GM15510 (cell line): ENCODE results near the gene MMP13.

ENCODE experiments used
- POLR2A ChIP-seq: IDR thresholded peaks from 3 replicates; pipeline ENCODE4 v1.6.1; 2011; ENCODE audit warnings: borderline replicate concordance; ENCODE audit not compliant: insufficient read length; ENCODE audit errors: extremely low read depth

The MMP13 gene

DNA sequence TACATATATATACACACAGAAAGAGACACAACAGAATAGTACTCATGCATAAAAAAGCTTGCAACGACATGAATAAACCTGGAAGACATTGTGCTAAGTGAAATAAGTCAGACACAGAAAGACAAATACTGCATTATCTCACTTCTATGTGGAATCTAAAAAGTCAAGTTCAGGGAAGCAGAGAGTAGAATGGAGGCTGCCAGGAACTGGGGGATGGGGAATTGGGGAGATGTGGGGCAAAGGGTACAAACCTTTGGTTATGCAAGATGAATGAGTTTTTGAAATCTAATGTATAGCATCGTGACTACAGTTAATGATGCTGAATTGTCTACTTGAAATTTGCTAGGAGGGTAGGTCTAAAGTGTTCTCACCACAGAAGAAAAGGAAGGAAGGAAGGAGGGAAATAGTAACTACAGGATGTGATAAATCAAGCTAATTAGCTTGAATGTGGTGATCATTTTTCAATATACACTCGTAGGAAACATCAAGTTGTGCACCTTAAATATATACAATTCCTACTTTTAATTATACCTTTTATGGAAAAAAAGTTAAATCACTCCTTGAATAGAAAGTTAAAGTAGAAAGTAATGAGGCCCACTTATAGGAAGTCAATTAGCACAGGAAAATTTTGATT, 33.8 kb downstream of the MMP13 start:
- no peak for TF ChIP-seq POLR2A

DNA sequence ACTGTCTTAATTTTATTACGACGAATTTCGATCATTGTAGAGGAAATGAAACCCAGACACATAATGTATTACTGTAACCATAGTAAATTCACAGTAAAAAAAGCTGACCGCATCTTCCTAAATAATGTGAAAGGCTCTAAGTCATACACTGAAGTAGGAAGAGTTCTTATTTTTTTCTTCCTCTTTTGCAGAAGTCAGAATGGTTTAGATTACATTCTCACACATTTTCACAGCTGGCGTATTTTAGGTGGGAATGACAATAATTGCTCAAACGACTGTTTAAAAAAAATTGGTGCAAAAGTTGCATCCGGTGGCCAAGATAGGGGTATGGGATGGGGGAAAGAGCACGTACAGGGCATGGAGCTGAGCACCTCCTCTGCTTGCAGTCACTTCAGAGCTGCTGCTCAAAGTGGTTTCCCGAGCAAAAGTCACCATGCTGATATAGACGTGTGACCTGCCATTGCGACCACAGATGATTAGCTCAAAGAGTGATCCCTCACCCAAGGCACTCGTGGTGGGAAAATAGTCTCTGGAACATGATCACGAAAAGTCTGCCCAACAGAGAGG, 35.3 kb downstream of the MMP13 start:
- no peak for TF ChIP-seq POLR2A

- no peak for TF ChIP-seq POLR2A
Measured at GRCh38 chr11:102915044-102915375, 40.5 kb downstream of the MMP13 start.

DNA sequence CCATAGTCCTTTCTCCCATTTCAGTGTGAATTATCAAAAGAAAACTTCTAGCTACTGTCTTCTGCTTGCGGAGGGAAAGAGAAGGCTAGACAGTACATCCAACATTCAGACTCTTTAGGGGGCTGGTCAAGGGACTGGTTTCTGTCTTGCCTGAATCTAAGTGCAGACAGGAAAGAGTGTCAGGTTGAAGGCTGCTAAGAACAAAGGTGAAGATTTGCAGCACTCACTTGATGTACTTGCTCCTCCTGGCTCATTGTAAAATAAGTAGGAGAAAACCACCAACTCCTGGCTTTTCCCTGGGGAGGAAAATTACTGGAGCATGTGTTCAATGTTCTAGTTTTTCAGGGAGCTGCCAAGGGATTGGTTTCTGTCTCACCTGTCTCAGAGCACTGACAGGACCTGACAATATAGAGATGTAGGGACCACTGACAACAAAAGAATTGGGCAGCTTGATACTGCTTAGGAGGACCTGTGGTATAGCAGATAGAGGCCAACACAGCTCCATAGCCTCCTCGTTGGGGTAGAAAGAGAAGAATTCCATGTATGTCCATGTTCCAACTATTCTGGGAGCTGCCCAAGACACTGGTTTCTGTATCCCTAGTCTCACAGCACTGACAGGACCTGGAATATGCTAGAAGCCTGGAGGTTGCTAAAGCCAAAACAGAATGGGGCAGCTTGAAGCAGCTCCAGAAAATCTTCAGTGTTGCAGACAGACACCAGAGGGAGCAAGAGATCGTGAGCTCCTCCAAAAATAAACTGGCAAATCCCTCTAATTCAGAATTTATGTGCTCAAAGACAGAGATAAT, 41.1 kb downstream of the MMP13 start:
- TF ChIP-seq POLR2A, result no peak

GRCh38 chr11:102912482-102912830, 43.1 kb downstream of the MMP13 start:
- no peak for TF ChIP-seq POLR2A

GRCh38 chr11:102911758-102912481, 43.6 kb downstream of the MMP13 start:
- TF ChIP-seq POLR2A, result no peak

- TF ChIP-seq POLR2A, result no peak
Measured at GRCh38 chr11:102900346-102900745, 55.2 kb downstream of the MMP13 start.
